CD14-positive monocyte (primary cell): ENCODE data around the gene MAP3K1. TPM values are rescaled to one million over a fixed set of nuclear protein-coding genes. Genes with fewer than 3 reads are reported as not detected.

ENCODE experiments used
- DNase-seq, 3 donors: peaks; one replicate each; pipeline ENCODE4 v3.0.0-alpha.2; 2011 to 2022
- H2AFZ ChIP-seq: 2 replicates; pipeline ENCODE4 v1.6.0; 2012; ENCODE audit warnings: mild to moderate bottlenecking, low read depth, low read length, inconsistent platforms; ENCODE audit not compliant: insufficient read depth, poor library complexity, severe bottlenecking
- H3K27ac ChIP-seq, 2 donors: 1 replicate in 1 of 2; 2 replicates in 1 of 2; pipeline ENCODE4 v1.5.1; 2012 to 2013; ENCODE audit warnings: low read length in 2 of 2, control low read depth in 1 of 2, inconsistent platforms in 1 of 2, low read depth in 1 of 2, mild to moderate bottlenecking in 1 of 2
- H3K27me3 ChIP-seq, 2 donors: one replicate each; pipeline versions ENCODE4 v1.6.0 to v1.6.1; 2011 to 2013; ENCODE audit warnings: low read length in 2 of 2; ENCODE audit not compliant: control insufficient read depth in 2 of 2, insufficient read depth in 2 of 2
- H3K36me3 ChIP-seq, 2 donors: replicated peaks in 1 of 2; 1 replicate in 1 of 2; 2 replicates in 1 of 2; pipeline versions ENCODE4 v1.5.1 to v1.6.1; 2012 to 2013; ENCODE audit warnings: low read length in 2 of 2, control low read depth in 1 of 2, inconsistent platforms in 1 of 2, mild to moderate bottlenecking in 1 of 2; ENCODE audit not compliant: insufficient read depth in 2 of 2, control insufficient read depth in 1 of 2
- H3K4me1 ChIP-seq, 2 donors: 1 replicate in 1 of 2; 2 replicates in 1 of 2; pipeline versions ENCODE4 v1.5.1 to v1.6.1; 2012 to 2013; ENCODE audit warnings: low read length in 2 of 2, control low read depth in 1 of 2, inconsistent platforms in 1 of 2, mild to moderate bottlenecking in 1 of 2, moderate library complexity in 1 of 2; ENCODE audit not compliant: insufficient read depth in 2 of 2, control insufficient read depth in 1 of 2
- H3K4me2 ChIP-seq: replicated peaks from 2 replicates; pipeline ENCODE3; 2012; ENCODE audit warnings: low read length, moderate library complexity, mild to moderate bottlenecking; ENCODE audit not compliant: poor library complexity, severe bottlenecking; ENCODE audit errors: extremely low read depth
- H3K4me3 ChIP-seq, 3 experiments: fragments of 200-600 bp in 1 of 3; sonication (generic) in 1 of 3; replicated peaks in 1 of 3; 1 replicate in 2 of 3; 2 replicates in 1 of 3; pipeline ENCODE4 v1.5.1; 2011 to 2013; ENCODE audit warnings: low read length in 3 of 3, mild to moderate bottlenecking in 3 of 3, control low read depth in 2 of 3, low read depth in 2 of 3, inconsistent platforms in 1 of 3, moderate library complexity in 1 of 3
- H3K79me2 ChIP-seq: 2 replicates; pipeline ENCODE4 v1.6.0; 2012; ENCODE audit warnings: mild to moderate bottlenecking, control low read depth, inconsistent platforms, low read length, moderate library complexity; ENCODE audit not compliant: insufficient read depth
- H3K9ac ChIP-seq: 2 replicates; pipeline ENCODE4 v1.6.0; 2017; ENCODE audit warnings: low read length, mild to moderate bottlenecking; ENCODE audit not compliant: insufficient read depth, poor library complexity, severe bottlenecking
- H3K9me3 ChIP-seq, 2 donors: replicated peaks in 1 of 2; 1 replicate in 1 of 2; 2 replicates in 1 of 2; pipeline versions ENCODE4 v1.5.1 to v1.6.1; 2012 to 2013; ENCODE audit warnings: low read length in 2 of 2, control low read depth in 1 of 2; ENCODE audit not compliant: control insufficient read depth in 1 of 2, insufficient read depth in 1 of 2
- H4K20me1 ChIP-seq: 2 replicates; pipeline ENCODE4 v1.6.0; 2012; ENCODE audit warnings: mild to moderate bottlenecking, low read length, control low read depth, moderate library complexity; ENCODE audit not compliant: insufficient read depth
- H3K27ac Mint-ChIP-seq, 7 donors: one replicate each; pipeline ENCODE4 v1.8.0; 2020; ENCODE audit warnings: mild to moderate bottlenecking in 7 of 7, mixed read lengths in 7 of 7, moderate library complexity in 6 of 7, inconsistent platforms in 2 of 7
- H3K27me3 Mint-ChIP-seq, 3 donors: one replicate each; pipeline ENCODE4 v1.8.0; 2021 to 2022; ENCODE audit warnings: low read depth in 3 of 3, mild to moderate bottlenecking in 3 of 3, mixed read lengths in 3 of 3, moderate library complexity in 3 of 3, inconsistent platforms in 1 of 3
- H3K36me3 Mint-ChIP-seq, 2 donors: one replicate each; pipeline ENCODE4 v1.8.0; 2020; ENCODE audit warnings: mixed read lengths in 2 of 2, inconsistent platforms in 1 of 2, mild to moderate bottlenecking in 1 of 2
- H3K4me1 Mint-ChIP-seq: one replicate; pipeline ENCODE4 v1.8.0; 2020; ENCODE audit warnings: mild to moderate bottlenecking, mixed read lengths
- H3K4me3 Mint-ChIP-seq, 2 donors: one replicate each; pipeline ENCODE4 v1.8.0; 2020; ENCODE audit warnings: mild to moderate bottlenecking in 2 of 2, mixed read lengths in 2 of 2, moderate library complexity in 1 of 2
- H3K9me3 Mint-ChIP-seq, 7 donors: one replicate each; pipeline ENCODE4 v1.8.0; 2020 to 2022; ENCODE audit warnings: mixed read lengths in 7 of 7, mild to moderate bottlenecking in 6 of 7, moderate library complexity in 6 of 7, inconsistent platforms in 2 of 7
- WGBS: methylation state at CpG from one replicate; pipeline ENCODE4 v1.1.5; 2013; ENCODE audit warnings: missing lambda C conversion rate; ENCODE audit not compliant: insufficient coverage; 5-methylcytosine and 5-hydroxymethylcytosine counted together
- intact Hi-C, 2 donors: fragments of 100-400 bp; cut with micrococcal nuclease; formaldehyde crosslinking; loops; one replicate each; pipeline versions ENCODE4 v1.15.0 to v1.15.1; 2023
- polyA plus RNA-seq, 3 donors: library from polyadenylated mRNA; depleted of rRNA in 1 of 3; unstranded in 2 of 3; stranded (reverse) in 1 of 3; fragments of 300-500 nt in 2 of 3; fragments of >200 nt in 1 of 3; fragmentation: Illumina TruSeq in 2 of 3; gene quantifications; 1 replicate in 2 of 3; 2 replicates in 1 of 3; pipeline ENCODE4 v1.2.3, GENCODE V29; 2012 to 2021
- TF ChIP-seq, protein P1 (sequence below): fragments of 200-600 bp; IDR thresholded peaks from one replicate; pipeline ENCODE4 v1.8.0; 2022; ENCODE audit warnings: antibody characterized with exemption, mild to moderate bottlenecking

The MAP3K1 gene
- polyA plus RNA-seq, 3 donors, result 44.7 to 62.1 (median 45.6) TPM

- peaks cover 0 to 2% (median 0%) of the 10 kb centered on the region in 3 donors for H3K27me3 Mint-ChIP-seq
- intact Hi-C loops, result no loop called here
- H3K4me1 ChIP-seq, result no peaks in the 10 kb centered on the region
- H3K4me3 ChIP-seq, result no peak overlapping the region
- TF ChIP-seq, protein P1, sequence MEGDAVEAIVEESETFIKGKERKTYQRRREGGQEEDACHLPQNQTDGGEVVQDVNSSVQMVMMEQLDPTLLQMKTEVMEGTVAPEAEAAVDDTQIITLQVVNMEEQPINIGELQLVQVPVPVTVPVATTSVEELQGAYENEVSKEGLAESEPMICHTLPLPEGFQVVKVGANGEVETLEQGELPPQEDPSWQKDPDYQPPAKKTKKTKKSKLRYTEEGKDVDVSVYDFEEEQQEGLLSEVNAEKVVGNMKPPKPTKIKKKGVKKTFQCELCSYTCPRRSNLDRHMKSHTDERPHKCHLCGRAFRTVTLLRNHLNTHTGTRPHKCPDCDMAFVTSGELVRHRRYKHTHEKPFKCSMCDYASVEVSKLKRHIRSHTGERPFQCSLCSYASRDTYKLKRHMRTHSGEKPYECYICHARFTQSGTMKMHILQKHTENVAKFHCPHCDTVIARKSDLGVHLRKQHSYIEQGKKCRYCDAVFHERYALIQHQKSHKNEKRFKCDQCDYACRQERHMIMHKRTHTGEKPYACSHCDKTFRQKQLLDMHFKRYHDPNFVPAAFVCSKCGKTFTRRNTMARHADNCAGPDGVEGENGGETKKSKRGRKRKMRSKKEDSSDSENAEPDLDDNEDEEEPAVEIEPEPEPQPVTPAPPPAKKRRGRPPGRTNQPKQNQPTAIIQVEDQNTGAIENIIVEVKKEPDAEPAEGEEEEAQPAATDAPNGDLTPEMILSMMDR, result no peak
- H3K9ac ChIP-seq, result no peak overlapping the region
- H4K20me1 ChIP-seq, result no peaks in the 10 kb centered on the region
- no peak overlapping the region for H3K27ac ChIP-seq
- H3K4me1 Mint-ChIP-seq, result no peaks in the 10 kb centered on the region
- H3K9me3 Mint-ChIP-seq, result no peaks in the 10 kb centered on the region
- no peaks in the 10 kb centered on the region for H3K79me2 ChIP-seq
- H3K36me3 ChIP-seq, result peaks cover 26 to 44% of the 10 kb centered on the region in 2 donors
- no peak overlapping the region for H3K4me3 Mint-ChIP-seq
- DNase-seq, result no peak
- no peaks in the 10 kb centered on the region for H3K9me3 ChIP-seq
- H3K4me2 ChIP-seq, result no peak overlapping the region
- no peak overlapping the region for H2AFZ ChIP-seq
- WGBS, result no CpG with 5 or more reads among the region's 1 CpG
- peak overlapping the region in 1 of 7 donors; percentile 1 for H3K27ac Mint-ChIP-seq
- no peaks in the 10 kb centered on the region for H3K27me3 ChIP-seq
- H3K36me3 Mint-ChIP-seq, result peaks cover 39 to 55% of the 10 kb centered on the region in 2 donors
These were observed 104.8 kb downstream of the MAP3K1 start for GRCh38 chr5:56919942-56920662.

- H3K36me3 Mint-ChIP-seq, result peaks cover 56 to 71% of the 10 kb centered on the region in 2 donors
- H4K20me1 ChIP-seq, result no peaks in the 10 kb centered on the region
These were observed 107.6 kb downstream of the MAP3K1 start for GRCh38 chr5:56922922-56923321.

More at GRCh38 chr5:56922922-56923321, 107.6 kb downstream of the MAP3K1 start:
- no peak overlapping the region for H2AFZ ChIP-seq
- 100% methylated on average over 3 of the region's 6 CpGs for WGBS
- no peak overlapping the region for H3K27ac ChIP-seq
- no peak overlapping the region for H3K9ac ChIP-seq
- no peak overlapping the region for H3K4me2 ChIP-seq
- no peak overlapping the region for H3K4me3 ChIP-seq
- no peak for DNase-seq
- TF ChIP-seq, protein P1, result no peak
- H3K9me3 Mint-ChIP-seq, result peaks cover 0 to 2% (median 0%) of the 10 kb centered on the region in 7 donors
- H3K4me3 Mint-ChIP-seq, result no peak overlapping the region
- peaks cover 0 to 2% (median 0%) of the 10 kb centered on the region in 3 donors for H3K27me3 Mint-ChIP-seq
- H3K27ac Mint-ChIP-seq, result no peak overlapping the region
- no peaks in the 10 kb centered on the region for H3K4me1 ChIP-seq
- intact Hi-C loops, result no loop called here
- H3K4me1 Mint-ChIP-seq, result no peaks in the 10 kb centered on the region
- no peaks in the 10 kb centered on the region for H3K9me3 ChIP-seq
- H3K27me3 ChIP-seq, result no peaks in the 10 kb centered on the region
- H3K79me2 ChIP-seq, result no peaks in the 10 kb centered on the region
- H3K36me3 ChIP-seq, result peaks cover 48 to 71% of the 10 kb centered on the region in 2 donors
